Upper lobe of left lung (tissue), 6 donors: ENCODE results near the gene PRRC2B. TPM values are rescaled to one million over a fixed set of nuclear protein-coding genes. Genes with fewer than 3 reads are reported as not detected.
A peak's percentile ranks its signal among the peaks of the same experiment; 100 is the strongest.

ENCODE experiments used
- ATAC-seq, 2 donors: fragments of 200-7000 bp; cut with Tn5 transposase; one replicate each; pipeline ENCODE4 v1.9.1; 2022; ENCODE audit warnings: mild to moderate bottlenecking in 2 of 2, moderate library complexity in 2 of 2; ENCODE audit not compliant: low FRiP score in 2 of 2
- DNase-seq, 2 donors: peaks; one replicate each; pipeline ENCODE4 v3.0.0-alpha.2; 2019 to 2020
- H3K27ac ChIP-seq, 4 donors: fragments of 200-600 bp; sonication (generic); one replicate each; pipeline ENCODE4 v1.5.1; 2016 to 2019
- H3K27me3 ChIP-seq, 4 donors: fragments of 200-600 bp; sonication (generic); one replicate each; pipeline ENCODE4 v1.5.1; 2017 to 2019
- H3K36me3 ChIP-seq, 4 donors: fragments of 200-600 bp; sonication (generic); one replicate each; pipeline ENCODE4 v1.5.1; 2016 to 2019
- H3K4me1 ChIP-seq, 4 donors: fragments of 200-600 bp; sonication (generic); one replicate each; pipeline ENCODE4 v1.5.1; 2018 to 2019
- H3K4me3 ChIP-seq, 4 donors: fragments of 200-600 bp; sonication (generic); one replicate each; pipeline ENCODE4 v1.5.1; 2017 to 2019; ENCODE audit warnings: mild to moderate bottlenecking in 2 of 4, moderate library complexity in 1 of 4
- H3K9me3 ChIP-seq, 4 donors: fragments of 200-600 bp; sonication (generic); one replicate each; pipeline ENCODE4 v1.5.1; 2018 to 2019
- CTCF ChIP-seq, 6 experiments: fragments of 450-650 bp in 4 of 6; fragments of 200-600 bp in 2 of 6; sonication (generic) in 2 of 6; IDR thresholded peaks; one replicate each; pipeline ENCODE4 v1.5.1; 2016 to 2019; ENCODE audit warnings: antibody characterized with exemption in 6 of 6
- EP300 ChIP-seq, 4 donors: sonication (generic); formaldehyde crosslinking; IDR thresholded peaks; one replicate each; pipeline ENCODE4 v1.5.1; 2017; ENCODE audit warnings: antibody characterized with exemption in 4 of 4, control low read depth in 2 of 4
- POLR2A ChIP-seq, 4 donors: fragments of 450-650 bp; IDR thresholded peaks; one replicate each; pipeline ENCODE4 v1.5.1; 2016 to 2017; ENCODE audit warnings: antibody characterized with exemption in 4 of 4, mild to moderate bottlenecking in 2 of 4
- POLR2AphosphoS5 ChIP-seq, 2 donors: sonication (generic); formaldehyde crosslinking; IDR thresholded peaks; one replicate each; pipeline ENCODE4 v1.5.1; 2017; ENCODE audit warnings: antibody characterized with exemption in 2 of 2
- WGBS, 2 donors: methylation state at CpG; one replicate each; pipeline ENCODE4 v1.1.5; 2017 to 2018; 5-methylcytosine and 5-hydroxymethylcytosine counted together
- total RNA-seq, 6 donors: library from RNA; depleted of rRNA in 4 of 6; stranded (reverse); fragments of >200 nt in 4 of 6; gene quantifications; one replicate each; pipeline versions ENCODE4 v1.1.0 to v1.2.1, GENCODE V29; 2016 to 2021
- donor health status: DM: no; HTN: no; CAD: no; lungs with moderate emphysema.
- donor health status: DM: no; HTN: yes; CAD: no; lungs with severe emphysema.

Gene PRRC2B
- total RNA-seq, 6 donors from 2014 or later = 114 to 348 (median 186) TPM

GRCh38 chr9:131399972-131400371 is 6.1 kb downstream of the PRRC2B start:
- Histone ChIP-seq H3K27me3 (no peaks in the 10 kb centered on the region), H3K4me3 (no peak overlapping the region), H3K36me3 (no peaks in the 10 kb centered on the region), H3K4me1 (peaks cover 89 to 100% (median 92%) of the 10 kb centered on the region in 4 donors), H3K9me3 (no peaks in the 10 kb centered on the region), H3K27ac (peak overlapping the region in 3 of 4 donors; percentile 13 to 56 (median 20))
- TF ChIP-seq CTCF (IDR thresholded peaks at IDR 0.05) (no peak), POLR2A (IDR thresholded peaks at IDR 0.05) (no peak), EP300 (IDR thresholded peaks at IDR 0.05) (no peak), POLR2AphosphoS5 (IDR thresholded peaks at IDR 0.05) (no peak)
- 80 to 85% methylated on average over 7 of the region's 7 CpGs for WGBS, 2 donors
- DNase-seq (no peak), ATAC-seq (no peak)

- WGBS, 2 donors = 89 to 91% methylated on average over 6 of the region's 6 CpGs
- no peak for ATAC-seq
- no peaks in the 10 kb centered on the region for H3K9me3 ChIP-seq
- no peaks in the 10 kb centered on the region for H3K27me3 ChIP-seq
- H3K27ac ChIP-seq = peak overlapping the region in 2 of 4 donors; percentile 51 to 74
- peaks cover 91 to 100% (median 94%) of the 10 kb centered on the region in 4 donors for H3K4me1 ChIP-seq
- H3K36me3 ChIP-seq = no peaks in the 10 kb centered on the region
- TF ChIP-seq EP300 (IDR thresholded peaks at IDR 0.05) (no peak), CTCF (IDR thresholded peaks at IDR 0.05) (no peak), POLR2A (IDR thresholded peaks at IDR 0.05) (no peak), POLR2AphosphoS5 (IDR thresholded peaks at IDR 0.05) (no peak)
- H3K4me3 ChIP-seq = no peak overlapping the region
- no peak for DNase-seq
Measured at GRCh38 chr9:131400627-131401026, 6.7 kb downstream of the PRRC2B start.

GRCh38 chr9:131402073-131402472 is 8.2 kb downstream of the PRRC2B start:
- Histone ChIP-seq H3K27me3 (no peaks in the 10 kb centered on the region), H3K9me3 (no peaks in the 10 kb centered on the region), H3K4me1 (peaks cover 94 to 100% (median 96%) of the 10 kb centered on the region in 4 donors), H3K27ac (peak overlapping the region in 3 of 4 donors; percentile 61 to 74 (median 62)), H3K36me3 (no peaks in the 10 kb centered on the region), H3K4me3 (no peak overlapping the region)
- DNase-seq = no peak
- peak in 1 of 2 donors; percentile 8 for ATAC-seq
- WGBS, 2 donors = 84% methylated on average over 6 of the region's 6 CpGs
- TF ChIP-seq EP300 (IDR thresholded peaks at IDR 0.05) = no peak
- TF ChIP-seq POLR2A (IDR thresholded peaks at IDR 0.05) = no peak
- TF ChIP-seq CTCF (IDR thresholded peaks at IDR 0.05) = no peak
- TF ChIP-seq POLR2AphosphoS5 (IDR thresholded peaks at IDR 0.05) = no peak

GRCh38 chr9:131402738-131403492 is 9.0 kb downstream of the PRRC2B start:
- WGBS, 2 donors = 36% methylated on average over 12 of the region's 12 CpGs
- ATAC-seq (peak; percentile 78 to 89), DNase-seq (peak in 1 of 2 donors; percentile 91)
- Histone ChIP-seq H3K4me3 (peak overlapping the region in 1 of 4 donors; percentile 21), H3K36me3 (no peaks in the 10 kb centered on the region), H3K27me3 (no peaks in the 10 kb centered on the region), H3K4me1 (peaks cover 94 to 100% (median 96%) of the 10 kb centered on the region in 4 donors), H3K27ac (peak overlapping the region; percentile 59 to 74 (median 62)), H3K9me3 (no peaks in the 10 kb centered on the region)
- TF ChIP-seq EP300 (IDR thresholded peaks at IDR 0.05) (peak in 3 of 4 donors; percentile 79 to 93 (median 90)), POLR2A (IDR thresholded peaks at IDR 0.05) (no peak), CTCF (IDR thresholded peaks at IDR 0.05) (peak in 1 of 6 experiments; percentile 6), POLR2AphosphoS5 (IDR thresholded peaks at IDR 0.05) (peak; percentile 85 to 93)
